Activated naive CD4-positive, alpha-beta T cell treated with anti-CD3 and anti-CD28 coated beads, Interleukin-2, amount 50 U/mL, for 24 hours (primary cell): ENCODE measurements around the gene PLAGL1.
"Not testable (repeated sequence)": the region's sequence is repeated elsewhere in the genome, so short reads cannot be mapped to it uniquely, and the experiment has no call there.

ENCODE experiments used
- H3K27ac Mint-ChIP-seq: one replicate; pipeline ENCODE4 v1.8.0; 2021; ENCODE audit warnings: mild to moderate bottlenecking, mixed read lengths
- H3K27me3 Mint-ChIP-seq: one replicate; pipeline ENCODE4 v1.8.0; 2021; ENCODE audit warnings: mixed read lengths
- H3K36me3 Mint-ChIP-seq: one replicate; pipeline ENCODE4 v1.8.0; 2021; ENCODE audit warnings: mixed read lengths
- H3K4me1 Mint-ChIP-seq: one replicate; pipeline ENCODE4 v1.8.0; 2021; ENCODE audit warnings: mixed read lengths
- H3K4me3 Mint-ChIP-seq: one replicate; pipeline ENCODE4 v1.8.0; 2021; ENCODE audit warnings: mild to moderate bottlenecking, mixed read lengths
- H3K9me3 Mint-ChIP-seq: one replicate; pipeline ENCODE4 v1.8.0; 2021; ENCODE audit warnings: mixed read lengths

Gene PLAGL1

GRCh38 chr6:143940011-143940597 is 68.0 kb downstream of the PLAGL1 start:
- no peaks in the 10 kb centered on the region for H3K9me3 Mint-ChIP-seq
- peaks cover 10% of the 10 kb centered on the region for H3K4me1 Mint-ChIP-seq
- H3K4me3 Mint-ChIP-seq, result no peak overlapping the region
- H3K27me3 Mint-ChIP-seq, result no peaks in the 10 kb centered on the region
- H3K36me3 Mint-ChIP-seq, result no peaks in the 10 kb centered on the region
- peak overlapping the region; percentile 11 for H3K27ac Mint-ChIP-seq

DNA sequence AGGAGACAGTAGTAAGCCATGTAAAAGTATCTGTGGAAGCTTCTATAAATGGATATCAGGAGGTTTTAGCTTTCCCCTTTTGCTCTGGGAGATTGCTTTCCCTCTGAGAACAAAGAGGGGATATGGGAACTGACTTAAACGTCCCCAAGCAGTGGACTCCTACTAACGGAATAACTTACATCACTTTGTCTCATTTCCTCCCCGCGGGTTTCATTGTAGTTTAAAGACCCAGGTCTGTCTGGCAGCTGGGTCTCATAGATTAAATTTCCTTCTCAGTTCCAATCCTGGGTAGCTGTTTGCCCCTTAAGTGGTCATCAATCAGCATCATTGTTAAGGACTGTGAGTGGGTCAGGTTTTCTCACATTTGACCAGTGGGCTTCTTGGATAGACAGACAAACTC is 68.7 kb downstream of the PLAGL1 start:
- no peaks in the 10 kb centered on the region for H3K27me3 Mint-ChIP-seq
- peaks cover under 1% of the 10 kb centered on the region for H3K36me3 Mint-ChIP-seq
- no peak overlapping the region for H3K27ac Mint-ChIP-seq
- no peak overlapping the region for H3K4me3 Mint-ChIP-seq
- no peaks in the 10 kb centered on the region for H3K9me3 Mint-ChIP-seq
- H3K4me1 Mint-ChIP-seq, result peaks cover 10% of the 10 kb centered on the region

DNA sequence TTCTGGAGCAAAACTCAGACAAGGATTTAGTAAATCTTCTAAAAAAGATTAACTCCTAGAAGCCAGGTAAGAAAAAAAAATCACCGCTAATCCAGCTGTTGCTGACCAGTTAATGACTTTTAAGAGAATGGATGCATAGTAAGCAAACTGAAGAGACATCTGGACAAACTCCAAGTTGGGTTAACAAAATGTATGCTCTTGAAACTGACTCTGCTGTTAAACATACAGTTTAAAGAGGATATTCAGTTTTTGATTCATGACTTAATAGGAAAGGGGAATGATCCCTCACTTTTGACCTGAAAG is 70.4 kb downstream of the PLAGL1 start:
- Mint-ChIP-seq H3K9me3 (peaks cover under 1% of the 10 kb centered on the region), H3K27me3 (no peaks in the 10 kb centered on the region), H3K27ac (no peak overlapping the region), H3K4me3 (no peak overlapping the region), H3K36me3 (peaks cover 9% of the 10 kb centered on the region), H3K4me1 (peaks cover 10% of the 10 kb centered on the region)

GRCh38 chr6:143936778-143937667 is 71.0 kb downstream of the PLAGL1 start:
- H3K36me3 Mint-ChIP-seq, result peaks cover 13% of the 10 kb centered on the region
- H3K9me3 Mint-ChIP-seq, result peaks cover 7% of the 10 kb centered on the region
- H3K27ac Mint-ChIP-seq, result no peak overlapping the region
- no peak overlapping the region for H3K4me3 Mint-ChIP-seq
- no peaks in the 10 kb centered on the region for H3K27me3 Mint-ChIP-seq
- peaks cover 5% of the 10 kb centered on the region for H3K4me1 Mint-ChIP-seq

- Mint-ChIP-seq H3K27me3 (no peaks in the 10 kb centered on the region), H3K9me3 (peaks cover 10% of the 10 kb centered on the region), H3K4me3 (no peak overlapping the region), H3K36me3 (peaks cover 16% of the 10 kb centered on the region), H3K4me1 (peaks cover 5% of the 10 kb centered on the region), H3K27ac (no peak overlapping the region)
Measured at GRCh38 chr6:143936347-143936746, 71.7 kb downstream of the PLAGL1 start.

DNA sequence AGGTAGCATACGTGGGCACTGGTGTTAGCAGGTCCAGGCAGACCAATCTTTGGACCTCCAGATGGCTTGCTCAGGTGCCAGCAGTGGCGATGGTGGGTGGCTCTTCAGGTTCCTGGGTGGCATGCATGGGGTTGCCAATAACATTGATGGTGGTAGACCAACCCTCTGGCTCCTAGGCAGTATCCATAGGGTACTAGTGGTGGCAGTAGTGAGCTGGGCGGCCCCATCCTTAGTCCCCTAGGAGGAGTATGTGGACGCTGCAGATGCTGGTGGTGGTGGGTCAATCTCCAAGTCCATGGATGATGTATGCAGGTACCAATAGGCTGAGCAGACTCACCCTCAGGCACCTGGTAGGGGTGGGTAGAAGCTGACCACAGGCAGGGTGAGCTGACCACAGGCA is 73.2 kb downstream of the PLAGL1 start:
- Mint-ChIP-seq H3K36me3 (peaks cover 25% of the 10 kb centered on the region), H3K4me1 (peaks cover 1% of the 10 kb centered on the region), H3K9me3 (peaks cover 19% of the 10 kb centered on the region), H3K27me3 (no peaks in the 10 kb centered on the region), H3K27ac (no peak overlapping the region), H3K4me3 (no peak overlapping the region)

DNA sequence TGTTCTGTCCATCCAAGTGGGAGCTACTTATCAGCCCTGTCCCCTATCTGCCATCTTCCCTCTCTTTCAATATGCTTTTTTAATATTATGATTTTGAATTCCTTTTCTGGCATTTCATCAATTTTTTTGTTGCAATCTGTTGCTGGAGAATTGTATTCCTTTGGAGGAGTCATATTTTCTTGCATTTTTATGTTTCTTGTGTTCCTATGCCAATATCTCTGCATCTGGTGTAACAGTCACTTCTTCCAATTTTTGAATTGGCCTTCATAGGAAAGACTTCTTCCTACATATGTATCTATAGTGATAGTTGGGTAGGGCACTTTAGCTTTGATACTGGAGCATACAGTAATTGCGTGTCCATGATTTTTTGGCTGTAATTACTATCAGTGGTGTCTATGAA is 73.7 kb downstream of the PLAGL1 start:
- no peaks in the 10 kb centered on the region for H3K4me1 Mint-ChIP-seq
- H3K4me3 Mint-ChIP-seq, result no peak overlapping the region
- peaks cover 27% of the 10 kb centered on the region for H3K36me3 Mint-ChIP-seq
- no peaks in the 10 kb centered on the region for H3K27me3 Mint-ChIP-seq
- H3K9me3 Mint-ChIP-seq, result peaks cover 24% of the 10 kb centered on the region
- no peak overlapping the region for H3K27ac Mint-ChIP-seq

DNA sequence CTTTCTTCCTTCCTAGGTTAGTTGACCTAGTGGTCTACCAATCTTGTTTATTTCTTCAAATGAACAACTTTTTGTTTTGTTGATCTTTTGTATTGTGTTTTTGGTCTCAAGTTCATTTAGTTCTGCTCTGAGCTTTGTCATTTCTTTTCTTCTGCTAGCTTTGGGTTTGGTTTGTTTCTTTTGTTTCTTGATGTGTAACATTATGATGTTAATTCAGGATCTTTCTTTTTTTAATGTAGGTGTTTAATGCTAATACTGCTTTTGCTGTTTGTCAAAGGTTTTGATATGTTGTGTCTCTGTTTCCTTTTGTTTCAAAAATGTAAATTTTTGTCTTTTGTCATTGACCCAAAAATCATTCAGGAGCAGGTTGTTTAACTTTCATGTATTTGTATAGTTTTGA is 78.1 kb downstream of the PLAGL1 start:
- no peak overlapping the region for H3K27ac Mint-ChIP-seq
- no peak overlapping the region for H3K4me3 Mint-ChIP-seq
- H3K9me3 Mint-ChIP-seq, result peaks cover 30% of the 10 kb centered on the region
- H3K36me3 Mint-ChIP-seq, result peaks cover 32% of the 10 kb centered on the region
- no peaks in the 10 kb centered on the region for H3K27me3 Mint-ChIP-seq
- H3K4me1 Mint-ChIP-seq, result no peaks in the 10 kb centered on the region

DNA sequence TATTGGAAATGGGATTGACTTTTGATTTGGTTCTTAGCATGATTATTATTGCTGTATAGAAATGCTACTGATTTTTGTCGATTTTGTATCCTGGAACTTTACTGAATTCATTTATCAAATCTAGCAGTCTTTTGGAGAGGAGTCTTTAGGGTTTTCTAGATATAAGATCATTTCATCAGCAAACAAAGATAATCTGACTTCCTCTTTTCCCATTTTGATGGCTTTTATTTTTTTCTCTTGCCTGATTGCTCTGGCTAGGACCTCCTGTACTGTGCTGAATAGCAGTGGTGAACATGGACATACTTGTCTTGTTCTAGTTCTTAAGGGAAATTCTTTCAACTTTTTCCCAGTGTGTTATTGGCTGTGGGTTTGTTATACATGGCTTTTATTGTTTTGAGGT is 79.2 kb downstream of the PLAGL1 start:
- H3K4me1 Mint-ChIP-seq, result no peaks in the 10 kb centered on the region
- peaks cover 29% of the 10 kb centered on the region for H3K36me3 Mint-ChIP-seq
- no peak overlapping the region for H3K4me3 Mint-ChIP-seq

DNA sequence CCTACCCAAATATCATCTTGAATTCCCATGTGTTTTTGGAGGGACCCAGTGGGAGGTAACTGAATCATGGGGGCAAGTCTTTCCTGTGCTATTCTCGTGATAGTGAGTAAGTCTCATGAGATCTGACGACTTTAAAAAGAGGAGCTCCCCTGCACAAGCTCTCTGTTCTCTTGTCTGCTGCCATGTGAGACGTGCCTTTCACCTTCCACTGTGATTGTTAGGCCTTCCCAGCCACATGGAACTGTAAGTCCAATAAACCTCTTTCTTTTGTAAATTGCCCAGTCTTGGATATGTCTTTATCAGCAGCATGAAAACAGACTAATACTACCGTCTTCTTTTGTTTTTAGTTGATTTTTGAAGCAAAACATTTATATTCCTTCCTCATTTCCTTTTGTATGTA is 91.0 kb downstream of the PLAGL1 start:
- peaks cover 34% of the 10 kb centered on the region for H3K36me3 Mint-ChIP-seq
- peaks cover 27% of the 10 kb centered on the region for H3K9me3 Mint-ChIP-seq
- not testable (repeated sequence) for H3K27ac Mint-ChIP-seq, H3K27me3 Mint-ChIP-seq, H3K4me3 Mint-ChIP-seq, H3K4me1 Mint-ChIP-seq

More for the DNA sequence above, 79.2 kb downstream of the PLAGL1 start:
- Mint-ChIP-seq H3K27me3 (no peaks in the 10 kb centered on the region), H3K9me3 (peaks cover 30% of the 10 kb centered on the region), H3K27ac (no peak overlapping the region)

- no peak overlapping the region for H3K4me3 Mint-ChIP-seq
- peaks cover 36% of the 10 kb centered on the region for H3K9me3 Mint-ChIP-seq
- H3K27me3 Mint-ChIP-seq, result no peaks in the 10 kb centered on the region
- H3K27ac Mint-ChIP-seq, result no peak overlapping the region
- H3K36me3 Mint-ChIP-seq, result peaks cover 43% of the 10 kb centered on the region
- H3K4me1 Mint-ChIP-seq, result no peaks in the 10 kb centered on the region
Measured at GRCh38 chr6:143912671-143913070, 95.4 kb downstream of the PLAGL1 start.

DNA sequence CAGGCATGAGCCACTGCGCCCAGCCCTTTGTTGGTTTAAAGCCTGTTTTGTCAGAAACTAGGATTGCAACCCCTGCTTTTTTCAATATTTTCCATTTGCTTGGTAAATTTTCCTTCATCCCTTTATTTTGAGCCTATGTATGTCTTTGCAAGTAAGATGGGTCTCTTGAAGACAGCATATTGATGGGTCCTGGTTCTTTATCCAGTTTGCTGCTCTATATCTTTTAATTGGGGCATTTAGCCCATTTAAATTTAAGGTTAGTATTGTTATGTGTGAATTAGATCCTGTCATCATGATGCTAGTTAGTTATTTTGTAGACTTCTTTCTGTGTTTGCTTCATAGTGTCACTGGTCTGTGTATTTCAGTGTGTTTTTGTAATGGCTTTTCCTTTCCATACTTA is 97.0 kb downstream of the PLAGL1 start:
- Mint-ChIP-seq H3K4me1 (no peaks in the 10 kb centered on the region), H3K9me3 (peaks cover 36% of the 10 kb centered on the region), H3K27me3 (no peaks in the 10 kb centered on the region), H3K4me3 (no peak overlapping the region), H3K36me3 (peaks cover 41% of the 10 kb centered on the region), H3K27ac (no peak overlapping the region)

DNA sequence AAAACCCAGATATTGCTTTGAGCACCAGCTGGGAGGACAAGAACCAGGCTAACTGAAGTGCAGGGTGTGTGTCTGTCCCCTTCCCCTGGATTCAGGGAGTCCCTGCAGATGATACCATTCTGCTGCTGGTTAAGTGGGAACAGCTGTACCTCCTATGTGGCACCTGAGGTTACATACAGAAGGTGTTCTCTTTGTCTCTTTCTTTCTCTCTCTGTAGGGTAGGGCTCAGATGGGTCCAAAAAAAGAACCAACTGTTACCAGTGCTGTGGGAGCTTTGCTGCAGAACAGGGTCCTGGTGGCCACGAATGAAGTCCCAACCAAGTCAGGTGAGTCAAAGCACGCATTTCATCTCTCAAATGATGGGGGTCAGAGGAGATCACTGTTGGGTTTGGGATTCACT is 105.2 kb downstream of the PLAGL1 start:
- H3K36me3 Mint-ChIP-seq, result peaks cover 2% of the 10 kb centered on the region
- H3K9me3 Mint-ChIP-seq, result no peaks in the 10 kb centered on the region
- H3K4me1 Mint-ChIP-seq, result no peaks in the 10 kb centered on the region
- H3K27ac Mint-ChIP-seq, result no peak overlapping the region
- H3K27me3 Mint-ChIP-seq, result no peaks in the 10 kb centered on the region
- H3K4me3 Mint-ChIP-seq, result no peak overlapping the region

DNA sequence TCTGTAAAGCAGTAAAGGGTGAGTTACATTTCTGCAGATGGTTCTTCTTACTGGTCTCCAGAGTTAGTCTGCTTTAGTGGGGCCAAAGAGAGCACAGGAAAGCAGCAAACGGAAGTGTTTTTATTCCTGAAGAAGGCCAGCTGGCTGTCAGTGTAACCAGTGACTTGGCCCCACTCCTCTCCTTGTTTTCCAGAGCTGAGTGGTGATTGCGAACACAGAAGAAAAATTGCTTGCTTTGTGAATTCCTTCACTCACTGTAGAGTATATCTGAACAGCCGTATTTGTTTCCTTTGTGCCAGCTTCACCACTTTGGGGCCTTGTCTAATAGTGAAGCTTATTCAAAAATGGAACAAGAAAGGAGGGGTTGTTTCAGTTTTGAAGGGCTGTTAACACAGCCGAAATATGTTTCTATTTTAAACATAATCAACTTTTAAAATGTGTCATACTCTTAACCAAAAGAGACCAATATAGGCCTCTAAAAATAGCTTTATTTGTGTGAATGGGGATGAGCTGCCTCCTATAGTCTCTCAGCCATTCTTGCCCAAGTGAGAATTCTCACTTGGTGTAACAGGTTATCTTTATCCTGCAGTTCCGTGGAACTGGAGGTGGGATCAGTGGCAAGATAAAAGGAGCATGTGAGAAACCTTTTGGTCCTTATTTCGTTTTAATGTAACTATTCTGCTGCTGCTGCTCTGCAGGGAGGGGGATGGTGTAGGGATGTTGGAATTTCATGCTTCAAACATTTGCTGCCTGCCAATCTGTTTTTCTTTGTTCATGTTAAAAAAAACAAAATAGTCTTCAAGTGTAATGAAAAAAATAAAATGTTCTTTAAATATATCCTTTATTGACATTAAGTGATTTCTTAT is 105.9 kb downstream of the PLAGL1 start:
- no peak overlapping the region for H3K27ac Mint-ChIP-seq
- no peak overlapping the region for H3K4me3 Mint-ChIP-seq
- H3K4me1 Mint-ChIP-seq, result no peaks in the 10 kb centered on the region
- H3K27me3 Mint-ChIP-seq, result no peaks in the 10 kb centered on the region
- H3K36me3 Mint-ChIP-seq, result peaks cover 2% of the 10 kb centered on the region
- H3K9me3 Mint-ChIP-seq, result no peaks in the 10 kb centered on the region

DNA sequence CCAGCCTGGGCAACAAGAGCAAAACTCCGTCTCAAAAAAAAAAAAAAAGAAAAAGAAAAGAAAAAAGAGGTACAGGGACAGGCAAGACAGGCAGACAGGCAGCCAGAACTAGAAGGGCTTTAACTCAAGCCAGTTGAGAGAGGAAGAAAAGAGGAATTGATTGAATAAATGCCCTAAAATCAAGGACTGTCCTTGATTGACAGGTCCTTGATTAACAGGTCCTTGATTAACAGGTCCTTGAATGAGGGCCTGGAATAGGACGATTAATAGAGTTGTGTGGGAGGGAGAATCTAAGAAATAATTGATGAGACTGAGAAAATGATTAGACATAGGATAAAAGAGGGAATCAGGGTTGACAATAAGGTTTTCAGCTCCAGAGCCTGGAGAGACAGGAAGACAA is 107.7 kb downstream of the PLAGL1 start:
- Mint-ChIP-seq H3K4me3 (no peak overlapping the region), H3K4me1 (no peaks in the 10 kb centered on the region)

More for the DNA sequence above, 107.7 kb downstream of the PLAGL1 start:
- Mint-ChIP-seq H3K27me3 (no peaks in the 10 kb centered on the region), H3K36me3 (peaks cover 2% of the 10 kb centered on the region), H3K9me3 (no peaks in the 10 kb centered on the region), H3K27ac (no peak overlapping the region)
